Measurements from ENCODE around the gene POLD1.

The POLD1 gene

DNA sequence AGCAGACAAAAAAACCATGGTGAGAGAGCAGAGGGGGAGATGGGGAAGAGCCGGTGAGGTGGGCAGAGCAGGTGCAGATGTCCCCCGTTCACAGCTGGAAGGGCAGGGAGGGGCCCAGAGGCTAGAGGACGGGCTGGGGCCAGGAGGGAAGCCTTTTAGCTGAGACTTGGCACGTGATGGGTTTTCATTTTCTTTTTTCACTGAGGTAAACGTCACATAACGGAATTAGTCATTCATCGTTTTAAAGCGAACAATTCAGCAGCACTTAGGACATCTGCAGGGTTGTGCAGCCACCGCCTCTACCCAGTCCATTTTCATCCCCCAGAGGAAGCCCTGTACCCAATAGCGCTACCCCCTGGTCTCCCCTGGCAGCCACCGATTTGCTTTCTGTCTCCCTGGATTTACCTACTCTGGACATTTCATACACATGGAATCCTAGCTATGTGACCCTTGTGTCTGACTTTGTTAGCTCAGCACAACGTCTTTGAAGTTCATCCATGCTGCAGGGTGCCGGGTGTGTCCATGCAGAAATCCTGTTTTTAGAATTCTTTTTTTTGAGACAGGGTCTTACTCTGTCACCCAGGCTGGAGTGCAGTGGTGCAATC, 76.1 kb downstream of the POLD1 start:
- in situ Hi-C loops (cut with MboI; ENCODE audit: low sequenced_read_pairs), result loop anchor here (5.0 kb wide), 1 partner anchor 93 kb away; the partner anchor contains the start of gene NAPSA

DNA sequence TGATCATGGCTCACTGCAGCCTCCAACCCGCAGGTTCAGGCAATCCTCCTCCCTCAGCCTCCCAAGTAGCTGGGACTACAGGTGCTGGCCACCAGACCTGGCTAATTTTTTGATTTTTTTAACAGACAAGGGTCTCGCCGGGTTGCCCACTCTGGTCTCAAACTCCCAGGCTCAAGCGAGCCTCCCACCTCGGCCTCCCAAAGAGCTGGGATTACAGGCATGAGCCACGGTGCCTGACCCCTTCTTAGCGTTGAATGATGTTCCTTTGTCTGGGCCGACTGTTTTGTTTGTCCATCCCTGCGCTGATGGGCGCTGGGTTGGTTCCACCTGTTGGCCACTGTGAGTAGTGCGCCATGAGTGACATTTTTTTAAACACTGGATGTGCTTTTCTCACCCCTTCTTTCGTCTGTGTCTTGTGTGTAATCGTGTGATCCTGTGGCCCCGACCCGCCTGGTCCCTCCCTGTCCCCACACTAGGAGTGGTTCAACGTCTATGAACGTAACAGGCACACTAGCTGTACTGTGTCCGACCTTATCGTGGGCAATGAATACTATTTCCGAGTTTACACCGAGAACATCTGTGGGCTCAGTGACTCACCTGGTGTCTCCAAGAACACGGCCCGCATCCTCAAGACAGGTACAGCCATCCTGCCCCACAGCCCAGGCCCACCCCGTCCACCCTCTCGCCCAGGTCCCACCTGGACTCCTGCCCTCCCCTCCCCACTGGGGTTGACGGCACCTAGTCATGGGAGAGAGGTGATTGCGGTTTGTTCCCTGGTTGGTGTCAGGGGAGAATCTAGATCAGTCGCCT, 77.1 kb downstream of the POLD1 start:
- in situ Hi-C loops (cut with MboI; ENCODE audit: low sequenced_read_pairs), result loop anchor here (5.0 kb wide), 1 partner anchor 94 kb away; the partner anchor contains the start of gene NAPSA

DNA sequence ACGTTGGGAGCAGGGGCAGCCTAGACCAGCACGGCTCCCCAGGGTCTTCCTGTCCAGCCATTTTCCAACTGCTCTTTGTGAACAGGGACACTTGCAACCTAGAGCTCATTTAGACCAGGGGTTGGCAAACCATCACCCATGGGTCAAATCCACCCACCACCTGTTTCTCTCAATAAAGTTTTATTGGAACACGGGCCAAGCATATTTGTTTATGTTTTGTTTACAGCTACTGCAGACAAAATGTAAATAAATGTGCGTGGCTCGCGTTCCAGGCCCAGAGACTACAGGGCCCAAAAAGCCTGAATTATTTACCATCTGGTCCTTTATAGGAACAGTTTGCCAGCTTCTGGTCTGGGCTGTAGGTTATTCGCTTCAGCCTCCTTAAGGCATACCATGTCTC, 78.8 kb downstream of the POLD1 start:
- in situ Hi-C loops (cut with MboI; ENCODE audit: low sequenced_read_pairs), result loop anchor here (5.0 kb wide), 1 partner anchor 96 kb away; the partner anchor contains the start of gene NAPSA

DNA sequence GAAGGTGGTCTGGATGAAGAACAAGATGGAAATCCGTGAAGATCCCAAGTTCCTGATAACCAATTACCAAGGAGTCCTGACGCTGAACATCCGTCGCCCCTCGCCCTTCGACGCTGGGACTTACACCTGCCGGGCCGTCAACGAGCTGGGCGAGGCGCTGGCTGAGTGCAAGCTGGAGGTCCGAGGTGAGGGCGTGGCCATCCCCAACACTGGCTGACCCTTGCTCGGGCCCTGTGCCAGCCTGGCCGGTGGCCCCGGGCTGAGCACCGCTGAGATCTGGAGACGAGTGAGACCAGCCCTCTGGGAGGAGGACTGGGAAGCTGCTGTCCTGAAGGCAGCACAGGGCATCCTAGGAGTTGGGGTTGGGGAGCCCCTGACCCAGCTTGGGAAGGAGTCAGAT, 80.2 kb downstream of the POLD1 start:
- in situ Hi-C loops (cut with MboI; ENCODE audit: low sequenced_read_pairs), result loop anchor here (5.0 kb wide), 1 partner anchor 97 kb away; the partner anchor contains the start of gene NAPSA

DNA sequence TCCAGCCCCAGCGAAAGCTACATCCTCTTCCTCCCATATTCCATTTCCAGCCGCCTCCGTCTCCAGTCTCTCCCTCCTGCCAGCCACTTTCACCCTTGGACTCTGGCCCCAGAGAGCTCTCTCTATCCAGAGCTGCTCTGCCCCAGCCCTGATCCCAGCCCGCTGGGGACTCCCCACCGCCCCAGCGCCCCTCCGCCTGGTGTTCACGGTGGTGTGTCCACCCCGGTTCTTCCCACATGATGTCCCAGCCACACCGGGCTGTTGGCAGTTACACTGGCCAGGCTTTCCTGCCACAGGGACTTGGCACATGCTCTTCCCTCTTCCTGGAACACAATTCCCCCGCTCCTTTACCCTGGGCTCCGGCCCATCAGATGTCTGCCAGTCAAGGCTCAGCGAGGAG, 80.9 kb downstream of the POLD1 start:
- in situ Hi-C loops (cut with MboI; ENCODE audit: low sequenced_read_pairs), result loop anchor here (5.0 kb wide), 1 partner anchor 98 kb away; the partner anchor contains the start of gene NAPSA

DNA sequence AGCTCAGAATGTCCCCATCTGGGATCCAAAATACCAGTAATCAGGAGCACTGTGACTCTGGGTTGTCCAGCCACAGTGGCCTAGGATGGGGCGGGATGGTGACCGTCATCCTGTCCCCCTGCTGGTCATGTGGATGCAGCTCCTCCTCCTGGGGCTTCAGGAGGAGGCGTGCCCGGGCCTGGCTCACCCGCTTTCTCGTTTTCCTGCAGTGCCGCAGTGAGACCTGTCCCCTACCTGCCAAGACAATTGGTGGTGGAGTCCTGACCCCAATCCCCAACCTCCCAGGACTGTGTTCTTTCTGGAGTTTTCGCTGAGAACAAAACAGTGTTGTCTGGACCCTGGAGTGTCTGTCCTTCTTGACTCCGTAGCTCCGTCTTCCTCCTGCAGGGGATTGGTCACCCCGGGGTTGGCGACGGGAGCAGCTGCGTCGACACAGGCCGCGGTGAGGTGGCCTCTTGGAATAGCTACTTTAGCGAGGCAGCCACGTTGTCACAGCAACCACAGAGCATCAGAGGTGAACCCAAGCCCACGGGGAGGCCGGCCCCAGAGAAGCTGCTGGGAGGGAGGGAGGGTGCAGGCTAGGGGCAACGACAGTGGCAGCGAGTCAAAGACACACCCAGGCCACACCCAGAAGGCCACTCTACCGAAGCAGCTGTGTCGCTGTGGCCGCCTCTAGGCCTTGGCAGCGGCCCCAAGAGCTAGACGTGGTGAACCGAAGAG, 82.0 kb downstream of the POLD1 start:
- in situ Hi-C loops (cut with MboI; ENCODE audit: low sequenced_read_pairs), result no loop called here

DNA sequence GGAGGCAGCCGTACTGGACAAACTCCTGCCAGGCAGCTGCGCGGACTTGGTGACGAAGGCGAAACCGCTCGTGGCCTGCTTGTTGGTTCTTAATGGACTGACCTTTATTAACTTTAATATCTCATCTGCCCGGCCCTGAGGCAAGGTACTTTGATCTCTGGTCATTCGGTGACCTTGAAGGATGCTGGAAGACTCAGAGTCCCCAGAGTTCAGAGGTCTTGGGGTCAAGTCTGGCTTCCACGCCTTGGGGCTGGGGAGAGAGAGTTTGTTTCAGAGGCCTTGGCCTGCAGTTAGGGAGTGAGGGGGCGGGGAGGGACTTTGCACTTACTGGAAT, 82.5 kb downstream of the POLD1 start:
- in situ Hi-C loops (cut with MboI; ENCODE audit: low sequenced_read_pairs), result no loop called here

DNA sequence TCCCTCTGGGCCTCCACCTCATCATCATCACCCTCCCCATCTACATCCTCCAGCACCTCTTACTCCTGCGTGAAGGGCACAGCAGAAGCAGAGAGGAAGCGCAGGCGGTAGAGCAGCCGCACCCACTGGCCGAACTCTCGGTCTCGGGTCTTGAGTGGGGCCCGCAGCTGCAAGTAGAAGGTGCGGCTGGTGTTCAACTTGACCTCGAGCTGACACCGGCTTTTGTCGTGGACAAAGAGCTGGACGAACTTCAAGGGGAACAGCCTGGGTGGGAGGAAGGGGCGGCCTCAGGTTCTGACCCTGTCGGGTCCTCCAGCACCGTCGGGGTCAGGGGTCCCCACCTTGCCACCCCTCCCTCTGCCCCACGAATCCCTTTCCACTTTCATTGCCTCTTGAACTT, 83.4 kb downstream of the POLD1 start:
- in situ Hi-C loops (cut with MboI; ENCODE audit: low sequenced_read_pairs), result no loop called here

Measured in HL-60/S4 (cell line).